Prostate gland (tissue), 2 donors: ENCODE data around the gene PDXK. TPM values are rescaled to one million over a fixed set of nuclear protein-coding genes. Genes with fewer than 3 reads are reported as not detected.
"Not testable (repeated sequence)": the region's sequence is repeated elsewhere in the genome, so short reads cannot be mapped to it uniquely, and the experiment has no call there.

Experiments
- DNase-seq: peaks from one replicate; pipeline ENCODE4 v3.0.0-alpha.2; 2019; ENCODE audit warnings: low spot score
- H3K27ac ChIP-seq, 2 donors: fragments of 200-600 bp; sonication (generic); 2 replicates each; pipeline ENCODE4 v1.5.1; 2017 to 2019
- H3K27me3 ChIP-seq: fragments of 200-600 bp; sonication (generic); replicated peaks from 2 replicates; pipeline ENCODE4 v1.5.1; 2019; ENCODE audit not compliant: insufficient read depth
- H3K36me3 ChIP-seq, 2 donors: fragments of 200-600 bp; sonication (generic); 1 replicate in 1 of 2; 2 replicates in 1 of 2; pipeline versions ENCODE4 v1.5.1 to v1.8.1; 2017 to 2019
- H3K4me1 ChIP-seq: fragments of 200-600 bp; sonication (generic); replicated peaks from 2 replicates; pipeline ENCODE4 v1.5.1; 2019
- H3K4me3 ChIP-seq, 2 donors: fragments of 200-600 bp; sonication (generic); 2 replicates each; pipeline ENCODE4 v1.5.1; 2017 to 2019
- H3K9me3 ChIP-seq: fragments of 200-600 bp; sonication (generic); 2 replicates; pipeline ENCODE4 v1.5.1; 2017
- POLR2A ChIP-seq: fragments of 450-650 bp; IDR thresholded peaks from one replicate; pipeline ENCODE4 v1.6.1; 2016; ENCODE audit warnings: antibody characterized with exemption, mild to moderate bottlenecking
- POLR2AphosphoS5 ChIP-seq: sonication (generic); formaldehyde crosslinking; IDR thresholded peaks from one replicate; pipeline ENCODE4 v1.6.1; 2017; ENCODE audit warnings: antibody characterized with exemption
- WGBS: methylation state at CpG from one replicate; pipeline ENCODE4 v1.1.5; 2018; 5-methylcytosine and 5-hydroxymethylcytosine counted together
- intact Hi-C: fragments of 100-400 bp; cut with DNase I; formaldehyde crosslinking; loops from one replicate; pipeline ENCODE4 v1.14.2; 2022
- total RNA-seq, 2 donors: library from RNA; depleted of rRNA; stranded (reverse); fragments of >200 nt; gene quantifications; one replicate each; pipeline ENCODE4 v1.1.0, GENCODE V29; 2016
- TF ChIP-seq, protein P1 (sequence below), 4 experiments: fragments of 200-600 bp in 2 of 4; fragments of 450-650 bp in 2 of 4; sonication (generic) in 2 of 4; IDR thresholded peaks; 1 replicate in 3 of 4; 2 replicates in 1 of 4; pipeline ENCODE4 v1.5.1; 2016 to 2019; ENCODE audit warnings: antibody characterized with exemption in 4 of 4, mild to moderate bottlenecking in 2 of 4, moderate library complexity in 2 of 4

The PDXK gene
- total RNA-seq, 2 donors from 2014 or later, result 61.4 to 161 TPM

DNA sequence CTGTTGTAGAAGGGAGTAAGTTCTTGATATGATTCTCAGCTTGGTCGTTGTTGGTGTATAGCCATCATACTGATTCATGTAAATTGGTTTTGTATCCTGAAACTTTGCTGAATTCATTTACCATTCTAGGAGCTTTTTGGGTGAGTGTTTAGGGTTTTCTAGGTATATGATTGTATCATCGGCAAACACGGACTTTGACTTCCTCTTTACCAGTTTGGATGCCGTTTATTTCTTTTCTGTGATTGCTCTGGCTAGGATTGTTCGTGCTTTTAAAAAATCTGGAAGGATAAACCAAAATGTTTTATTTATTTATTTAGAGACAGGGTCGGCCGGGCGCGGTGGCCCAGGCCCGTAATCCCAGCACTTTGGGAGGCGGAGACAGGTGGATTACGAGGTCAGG lies 39.0 kb upstream of the PDXK start:
- no peaks in the 10 kb centered on the region for H3K9me3 ChIP-seq

DNA sequence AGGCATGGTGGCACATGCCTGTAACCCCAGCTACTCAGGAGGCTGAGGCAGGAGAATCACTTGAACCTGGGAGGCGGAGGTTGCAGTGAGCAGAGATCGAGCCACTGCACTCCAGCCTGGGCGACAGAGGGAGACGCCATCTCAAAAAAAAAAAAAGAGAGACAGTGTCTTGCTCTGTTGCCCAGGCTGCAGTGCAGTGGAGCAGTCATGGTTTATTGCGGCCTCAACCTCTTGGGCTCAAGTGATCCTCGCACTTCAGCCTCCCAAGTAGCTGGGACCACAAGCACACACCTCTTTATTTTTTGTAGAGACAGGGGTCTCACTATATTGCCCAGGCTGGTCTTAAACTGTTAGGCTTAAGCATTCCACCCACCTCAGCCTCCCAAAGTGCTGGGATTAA lies 38.5 kb upstream of the PDXK start:
- DNase-seq, H3K4me3 ChIP-seq, H3K27me3 ChIP-seq, H3K4me1 ChIP-seq, H3K36me3 ChIP-seq, intact Hi-C loops, H3K27ac ChIP-seq, H3K9me3 ChIP-seq: not testable (repeated sequence)
- WGBS, result 91% methylated on average over 6 of the region's 6 CpGs

More for the DNA sequence above, 39.0 kb upstream of the PDXK start:
- DNase-seq, result no peak
- H3K4me3 ChIP-seq, result no peak overlapping the region
- TF ChIP-seq POLR2A, result no peak
- TF ChIP-seq, protein P1, sequence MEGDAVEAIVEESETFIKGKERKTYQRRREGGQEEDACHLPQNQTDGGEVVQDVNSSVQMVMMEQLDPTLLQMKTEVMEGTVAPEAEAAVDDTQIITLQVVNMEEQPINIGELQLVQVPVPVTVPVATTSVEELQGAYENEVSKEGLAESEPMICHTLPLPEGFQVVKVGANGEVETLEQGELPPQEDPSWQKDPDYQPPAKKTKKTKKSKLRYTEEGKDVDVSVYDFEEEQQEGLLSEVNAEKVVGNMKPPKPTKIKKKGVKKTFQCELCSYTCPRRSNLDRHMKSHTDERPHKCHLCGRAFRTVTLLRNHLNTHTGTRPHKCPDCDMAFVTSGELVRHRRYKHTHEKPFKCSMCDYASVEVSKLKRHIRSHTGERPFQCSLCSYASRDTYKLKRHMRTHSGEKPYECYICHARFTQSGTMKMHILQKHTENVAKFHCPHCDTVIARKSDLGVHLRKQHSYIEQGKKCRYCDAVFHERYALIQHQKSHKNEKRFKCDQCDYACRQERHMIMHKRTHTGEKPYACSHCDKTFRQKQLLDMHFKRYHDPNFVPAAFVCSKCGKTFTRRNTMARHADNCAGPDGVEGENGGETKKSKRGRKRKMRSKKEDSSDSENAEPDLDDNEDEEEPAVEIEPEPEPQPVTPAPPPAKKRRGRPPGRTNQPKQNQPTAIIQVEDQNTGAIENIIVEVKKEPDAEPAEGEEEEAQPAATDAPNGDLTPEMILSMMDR (IDR thresholded peaks at IDR 0.05), result no peak
- H3K27ac ChIP-seq, result no peak overlapping the region
- no peaks in the 10 kb centered on the region for H3K27me3 ChIP-seq
- H3K36me3 ChIP-seq, result peaks cover 0 to 2% of the 10 kb centered on the region in 2 donors
- WGBS, result 96% methylated on average over 12 of the region's 12 CpGs
- H3K4me1 ChIP-seq, result no peaks in the 10 kb centered on the region
- intact Hi-C loops, result no loop called here

DNA sequence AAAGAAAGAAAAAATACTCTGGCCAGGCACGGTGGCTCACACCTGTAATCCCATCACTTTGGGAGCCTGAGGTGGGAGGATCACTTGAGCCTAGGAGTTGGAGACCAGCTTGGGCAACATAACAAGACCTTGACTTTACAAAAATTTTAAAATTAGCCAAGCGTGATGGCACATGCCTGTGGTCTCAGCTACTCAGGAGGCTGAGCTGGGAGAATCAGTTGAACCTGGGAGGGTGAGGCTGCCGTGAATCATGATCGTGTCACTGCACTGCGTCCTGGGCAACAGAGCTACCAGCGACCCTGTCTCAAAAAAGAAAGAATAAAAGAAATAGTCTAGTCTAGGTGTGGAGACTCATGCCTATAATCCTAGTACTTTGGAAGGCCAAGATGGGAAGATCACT lies 37.3 kb upstream of the PDXK start:
- Histone ChIP-seq H3K27ac (no peak overlapping the region), H3K27me3 (no peaks in the 10 kb centered on the region), H3K4me1 (no peaks in the 10 kb centered on the region), H3K9me3 (no peaks in the 10 kb centered on the region), H3K36me3 (peaks cover 0 to 9% of the 10 kb centered on the region in 2 donors), H3K4me3 (no peak overlapping the region)
- TF ChIP-seq, protein P1 (IDR thresholded peaks at IDR 0.05), result no peak
- TF ChIP-seq POLR2A (no peak), POLR2AphosphoS5 (no peak)
- intact Hi-C loops, result no loop called here
- WGBS, result 96% methylated on average over 6 of the region's 6 CpGs
- DNase-seq, result no peak

- H3K9me3 ChIP-seq, result no peaks in the 10 kb centered on the region
- H3K27me3 ChIP-seq, result no peaks in the 10 kb centered on the region
- H3K4me1 ChIP-seq, result no peaks in the 10 kb centered on the region
- DNase-seq, result no peak
- 90% methylated on average over 3 of the region's 3 CpGs for WGBS
- intact Hi-C loops, result no loop called here
- H3K4me3 ChIP-seq, result no peak overlapping the region
- no peak overlapping the region for H3K27ac ChIP-seq
- TF ChIP-seq POLR2A, result no peak
- TF ChIP-seq, protein P1 (IDR thresholded peaks at IDR 0.05), result no peak
- no peak for TF ChIP-seq POLR2AphosphoS5
- H3K36me3 ChIP-seq, result peaks cover 4 to 28% of the 10 kb centered on the region in 2 donors
These were observed 34.5 kb upstream of the PDXK start for GRCh38 chr21:43684424-43684823.

- H3K9me3 ChIP-seq, result no peaks in the 10 kb centered on the region
- DNase-seq, result no peak
- whole genome bisulfite sequencing, result 92% methylated on average over 21 of the region's 21 CpGs
These were observed 31.9 kb upstream of the PDXK start for GRCh38 chr21:43686811-43687565.

More at GRCh38 chr21:43686811-43687565, 31.9 kb upstream of the PDXK start:
- intact Hi-C loops, result no loop called here
- Histone ChIP-seq H3K36me3 (peaks cover 4 to 37% of the 10 kb centered on the region in 2 donors), H3K4me3 (no peak overlapping the region), H3K27ac (no peak overlapping the region), H3K27me3 (no peaks in the 10 kb centered on the region), H3K4me1 (no peaks in the 10 kb centered on the region)
- TF ChIP-seq, protein P1 (IDR thresholded peaks at IDR 0.05), result no peak
- TF ChIP-seq POLR2A (no peak), POLR2AphosphoS5 (no peak)
